Mesendoderm (in vitro differentiated cells): ENCODE measurements around the gene GLRX3.

Experiments used
- DNase-seq: peaks from one replicate; pipeline ENCODE4 v3.0.0; 2013
- H2AK5ac ChIP-seq: 2 replicates; pipeline ENCODE4 v1.6.1; 2013; ENCODE audit warnings: low read length, inconsistent platforms
- H2BK120ac ChIP-seq: 2 replicates; pipeline ENCODE4 v1.6.1; 2013; ENCODE audit warnings: low read depth, mild to moderate bottlenecking, low read length, moderate library complexity, mixed read lengths
- H2BK15ac ChIP-seq: replicated peaks from 2 replicates; pipeline ENCODE4 v1.6.1; 2013; ENCODE audit warnings: low read depth, mild to moderate bottlenecking, moderate library complexity
- H2BK5ac ChIP-seq: 2 replicates; pipeline ENCODE4 v1.6.1; 2013; ENCODE audit warnings: low read length, inconsistent platforms
- H3K18ac ChIP-seq: 2 replicates; pipeline ENCODE4 v1.6.1; 2013; ENCODE audit warnings: mild to moderate bottlenecking, low read length, mixed read lengths
- H3K23ac ChIP-seq: one replicate; pipeline ENCODE4 v1.6.1; 2013; ENCODE audit warnings: low read length
- H3K27ac ChIP-seq: 2 replicates; pipeline ENCODE4 v1.5.1; 2013; ENCODE audit warnings: low read depth, mild to moderate bottlenecking, inconsistent platforms, low read length, moderate library complexity
- H3K27me3 ChIP-seq: 2 replicates; pipeline ENCODE4 v1.6.1; 2013; ENCODE audit warnings: low read length, control low read depth, mild to moderate bottlenecking, inconsistent platforms; ENCODE audit not compliant: insufficient read depth, poor library complexity
- H3K36me3 ChIP-seq: 2 replicates; pipeline ENCODE4 v1.6.1; 2013; ENCODE audit warnings: low read length, inconsistent platforms; ENCODE audit not compliant: control insufficient read depth, insufficient read depth
- H3K4ac ChIP-seq: one replicate; pipeline ENCODE4 v1.6.1; 2013; ENCODE audit warnings: low read depth, mild to moderate bottlenecking, low read length, moderate library complexity
- H3K4me1 ChIP-seq: 2 replicates; pipeline ENCODE4 v1.6.1; 2013; ENCODE audit warnings: low read depth, low read length, inconsistent platforms; ENCODE audit not compliant: control insufficient read depth
- H3K4me2 ChIP-seq: 2 replicates; pipeline ENCODE4 v1.6.1; 2013; ENCODE audit warnings: low read length
- H3K4me3 ChIP-seq: 2 replicates; pipeline ENCODE4 v1.5.1; 2013; ENCODE audit warnings: mild to moderate bottlenecking, low read length
- H3K56ac ChIP-seq: one replicate; pipeline ENCODE4 v1.6.1; 2013; ENCODE audit warnings: low read length
- H3K79me1 ChIP-seq: 2 replicates; pipeline ENCODE4 v1.6.1; 2013; ENCODE audit warnings: low read length, inconsistent platforms
- H3K79me2 ChIP-seq: 2 replicates; pipeline ENCODE4 v1.6.1; 2013; ENCODE audit warnings: mild to moderate bottlenecking, low read length; ENCODE audit not compliant: control insufficient read depth, insufficient read depth
- H3K9ac ChIP-seq: 2 replicates; pipeline ENCODE4 v1.6.1; 2013; ENCODE audit warnings: low read length, inconsistent platforms
- H4K5ac ChIP-seq: one replicate; pipeline ENCODE4 v1.6.1; 2013; ENCODE audit warnings: low read length
- H4K8ac ChIP-seq: one replicate; pipeline ENCODE4 v1.6.1; 2013; ENCODE audit warnings: low read depth, mild to moderate bottlenecking, control low read depth, low read length, moderate library complexity
- WGBS: extraction: QIAGEN DNeasy Blood & Tissue Kit; methylation state at CpG from one replicate; pipeline ENCODE4 v1.1.7; 2013; ENCODE audit warnings: low lambda C conversion rate, missing lambda C conversion rate; ENCODE audit not compliant: insufficient coverage; ENCODE audit errors: extremely low coverage; 5-methylcytosine and 5-hydroxymethylcytosine counted together

The GLRX3 gene

DNA sequence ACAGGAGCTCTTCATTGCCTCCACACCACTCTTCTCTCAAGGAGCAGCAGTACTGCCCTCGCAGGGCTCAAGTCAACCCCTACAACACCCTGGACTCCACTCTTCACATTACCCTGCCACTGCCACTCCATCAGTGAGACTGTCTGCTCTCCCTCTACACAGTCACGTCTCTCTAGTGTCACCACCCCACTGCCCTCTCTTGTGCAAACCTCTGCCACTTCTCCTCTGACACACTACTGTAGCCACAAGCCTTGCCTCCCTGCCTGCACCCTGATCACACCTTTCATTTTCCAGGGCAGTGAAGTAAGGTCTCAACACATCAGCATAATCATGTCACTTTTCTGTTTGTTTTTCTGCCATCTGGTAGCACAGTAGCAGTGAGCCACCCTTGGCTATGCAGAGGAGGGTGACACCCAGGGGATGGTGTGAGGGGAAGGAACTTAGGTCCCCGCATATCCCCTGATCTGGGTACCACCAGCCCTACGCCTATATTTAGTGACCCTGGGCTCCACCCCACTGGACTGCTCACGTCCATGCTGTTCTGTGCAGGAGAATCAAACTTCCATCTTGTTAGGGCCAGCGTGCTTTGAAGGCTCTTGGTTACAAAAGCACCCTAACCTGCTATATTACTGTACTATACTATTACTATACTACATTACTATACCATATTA lies 27.1 kb upstream of the GLRX3 start:
- no peaks in the 10 kb centered on the region for H3K27me3 ChIP-seq
- no peak overlapping the region for H4K8ac ChIP-seq
- no peak overlapping the region for H4K5ac ChIP-seq
- H2BK15ac ChIP-seq: no peak overlapping the region
- no peak overlapping the region for H3K27ac ChIP-seq
- peaks cover 10% of the 10 kb centered on the region for H3K79me1 ChIP-seq
- DNase-seq: no peak
- peak overlapping the region; percentile 100 for H3K9ac ChIP-seq
- no CpG with 5 or more reads among the region's 6 CpGs for WGBS
- no peaks in the 10 kb centered on the region for H3K36me3 ChIP-seq
- no peak overlapping the region for H2BK5ac ChIP-seq
- H3K56ac ChIP-seq: peak overlapping the region; percentile 75
- no peak overlapping the region for H3K18ac ChIP-seq
- H3K23ac ChIP-seq: peak overlapping the region; percentile 1
- no peak overlapping the region for H2AK5ac ChIP-seq
- H3K4me1 ChIP-seq: peaks cover 5% of the 10 kb centered on the region
- H3K4me2 ChIP-seq: peak overlapping the region; percentile 20
- H3K4me3 ChIP-seq: no peak overlapping the region
- no peak overlapping the region for H3K4ac ChIP-seq
- no peak overlapping the region for H2BK120ac ChIP-seq
- H3K79me2 ChIP-seq: peaks cover 2% of the 10 kb centered on the region

GRCh38 chr10:130109796-130110245 lies 26.4 kb upstream of the GLRX3 start:
- Histone ChIP-seq H2AK5ac (peak overlapping the region; percentile 98), H2BK120ac (no peak overlapping the region), H3K4me3 (peak overlapping the region; percentile 85), H4K5ac (no peak overlapping the region), H2BK15ac (no peak overlapping the region), H4K8ac (no peak overlapping the region), H3K36me3 (no peaks in the 10 kb centered on the region), H3K4ac (no peak overlapping the region), H3K9ac (peak overlapping the region; percentile 100), H2BK5ac (peak overlapping the region; percentile 81), H3K18ac (peak overlapping the region; percentile 41), H3K23ac (peak overlapping the region; percentile 94), H3K79me2 (peaks cover 2% of the 10 kb centered on the region), H3K4me2 (peak overlapping the region; percentile 100), H3K4me1 (peaks cover 5% of the 10 kb centered on the region), H3K27ac (peak overlapping the region; percentile 1), H3K79me1 (peaks cover 10% of the 10 kb centered on the region), H3K56ac (peak overlapping the region; percentile 99), H3K27me3 (no peaks in the 10 kb centered on the region)
- no CpG with 5 or more reads among the region's 9 CpGs for WGBS
- DNase-seq: peak; percentile 94

- no peak within 1 kb of the TSS for H2BK15ac ChIP-seq
- no CpG with 5 or more reads among the region's 71 CpGs for WGBS
- peak within 1 kb of the TSS; percentile 81 for H2BK5ac ChIP-seq
- H2BK120ac ChIP-seq: no peak within 1 kb of the TSS
- no peaks in the 10 kb centered on the region for H3K36me3 ChIP-seq
- peaks cover 10% of the 10 kb centered on the region for H3K79me1 ChIP-seq
- peak; percentile 99 for DNase-seq
- peak within 1 kb of the TSS; percentile 52 for H3K27ac ChIP-seq
- H3K23ac ChIP-seq: peak within 1 kb of the TSS; percentile 94
- peak within 1 kb of the TSS; percentile 60 for H3K4ac ChIP-seq
- peaks cover 5% of the 10 kb centered on the region for H3K4me1 ChIP-seq
- peak within 1 kb of the TSS; percentile 99 for H3K56ac ChIP-seq
- H3K27me3 ChIP-seq: no peaks in the 10 kb centered on the region
- peak within 1 kb of the TSS; percentile 75 for H3K18ac ChIP-seq
- peak within 1 kb of the TSS; percentile 85 for H3K4me3 ChIP-seq
- no peak within 1 kb of the TSS for H4K8ac ChIP-seq
- H3K9ac ChIP-seq: peak within 1 kb of the TSS; percentile 100
- H3K79me2 ChIP-seq: peaks cover 2% of the 10 kb centered on the region
- peak within 1 kb of the TSS; percentile 100 for H3K4me2 ChIP-seq
- H2AK5ac ChIP-seq: peak within 1 kb of the TSS; percentile 98
- H4K5ac ChIP-seq: no peak within 1 kb of the TSS
Measured at GRCh38 chr10:130110246-130111112, 25.7 kb upstream of the GLRX3 start, which contains the start of gene C10orf143. Gene C10orf143 (minus strand): TSS chr10:130110830. CDS start chr10:130110772, 58 bp downstream.

- peak overlapping the region; percentile 75 for H3K18ac ChIP-seq
- H3K27ac ChIP-seq: peak overlapping the region; percentile 52
- no peak overlapping the region for H2BK5ac ChIP-seq
- peaks cover 5% of the 10 kb centered on the region for H3K4me1 ChIP-seq
- no peaks in the 10 kb centered on the region for H3K36me3 ChIP-seq
- no peak overlapping the region for H4K8ac ChIP-seq
- peak; percentile 99 for DNase-seq
- H3K4ac ChIP-seq: peak overlapping the region; percentile 60
- H3K4me3 ChIP-seq: peak overlapping the region; percentile 81
- H3K56ac ChIP-seq: peak overlapping the region; percentile 97
- peak overlapping the region; percentile 100 for H3K9ac ChIP-seq
- H3K27me3 ChIP-seq: no peaks in the 10 kb centered on the region
- no peak overlapping the region for H2AK5ac ChIP-seq
- H3K79me1 ChIP-seq: peaks cover 10% of the 10 kb centered on the region
- H2BK120ac ChIP-seq: no peak overlapping the region
- no peak overlapping the region for H3K23ac ChIP-seq
- no CpG with 5 or more reads among the region's 49 CpGs for WGBS
- H3K4me2 ChIP-seq: peak overlapping the region; percentile 66
- H2BK15ac ChIP-seq: no peak overlapping the region
- peaks cover 2% of the 10 kb centered on the region for H3K79me2 ChIP-seq
- no peak overlapping the region for H4K5ac ChIP-seq
Measured at GRCh38 chr10:130111113-130111851, 24.9 kb upstream of the GLRX3 start.

- no peak for DNase-seq
- Histone ChIP-seq H3K4me1 (peaks cover 5% of the 10 kb centered on the region), H3K56ac (no peak overlapping the region), H4K8ac (no peak overlapping the region), H2BK5ac (no peak overlapping the region), H3K79me1 (peaks cover 10% of the 10 kb centered on the region), H3K4me2 (peak overlapping the region; percentile 66), H2BK120ac (no peak overlapping the region), H4K5ac (no peak overlapping the region), H3K27me3 (no peaks in the 10 kb centered on the region), H3K9ac (peak overlapping the region; percentile 86), H3K36me3 (no peaks in the 10 kb centered on the region), H3K79me2 (peaks cover 2% of the 10 kb centered on the region), H3K23ac (no peak overlapping the region), H3K4me3 (no peak overlapping the region), H3K18ac (peak overlapping the region; percentile 75), H3K4ac (peak overlapping the region; percentile 60), H2BK15ac (no peak overlapping the region), H2AK5ac (no peak overlapping the region), H3K27ac (no peak overlapping the region)
- WGBS: no CpG with 5 or more reads among the region's 6 CpGs
Measured at GRCh38 chr10:130111852-130112180, 24.4 kb upstream of the GLRX3 start.
